Ishikawa (cell line): ENCODE data around the gene TNK2.

ENCODE experiments used
- EP300 ChIP-seq: IDR thresholded peaks from 2 replicates; pipeline ENCODE4 v1.6.1; 2012; ENCODE audit warnings: borderline replicate concordance
- ZBTB7A ChIP-seq: IDR thresholded peaks from 2 replicates; pipeline ENCODE4 v1.6.1; 2012; ENCODE audit warnings: low read depth
- TF ChIP-seq, protein P1 (sequence below): IDR thresholded peaks from 2 replicates; pipeline ENCODE4 v1.6.1; 2012; ENCODE audit warnings: low read depth, mild to moderate bottlenecking

DNA sequence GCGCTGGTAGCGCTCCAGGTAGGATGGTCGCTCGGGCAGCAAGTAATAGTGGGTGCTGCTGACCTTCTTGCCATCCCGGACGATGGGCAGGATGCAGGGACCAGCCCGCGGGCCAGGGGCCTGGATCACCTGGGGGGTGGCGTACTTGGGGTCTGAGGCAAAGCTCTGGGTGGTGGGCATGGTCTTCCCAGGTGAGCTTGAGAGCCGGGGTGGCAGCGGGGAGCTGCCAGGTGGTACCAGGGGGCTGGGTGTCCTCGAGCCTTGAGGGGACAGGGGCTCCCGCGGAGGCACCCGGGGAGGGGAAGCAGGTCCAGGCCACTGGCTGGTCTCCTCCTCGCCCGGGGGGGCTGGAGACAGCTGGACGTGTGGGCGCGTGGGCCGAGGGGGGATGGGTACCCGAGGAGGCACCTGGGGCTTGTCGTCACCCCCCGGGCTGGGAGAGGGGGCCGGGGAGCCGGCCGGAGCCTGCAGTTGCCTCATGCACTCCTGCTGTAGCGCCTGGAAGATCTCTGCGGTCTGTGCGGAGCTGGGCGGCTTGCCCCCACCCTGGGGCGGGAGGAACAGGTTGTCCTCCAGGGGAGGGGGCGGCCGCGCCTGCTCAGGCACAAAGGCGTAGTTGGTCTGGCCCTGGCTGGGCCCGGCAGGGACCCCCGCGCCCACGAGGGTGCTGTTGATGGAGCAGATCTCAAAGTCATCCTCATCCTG, 40.6 kb downstream of the TNK2 start:
- TF ChIP-seq EP300 = no peak
- TF ChIP-seq, protein P1, sequence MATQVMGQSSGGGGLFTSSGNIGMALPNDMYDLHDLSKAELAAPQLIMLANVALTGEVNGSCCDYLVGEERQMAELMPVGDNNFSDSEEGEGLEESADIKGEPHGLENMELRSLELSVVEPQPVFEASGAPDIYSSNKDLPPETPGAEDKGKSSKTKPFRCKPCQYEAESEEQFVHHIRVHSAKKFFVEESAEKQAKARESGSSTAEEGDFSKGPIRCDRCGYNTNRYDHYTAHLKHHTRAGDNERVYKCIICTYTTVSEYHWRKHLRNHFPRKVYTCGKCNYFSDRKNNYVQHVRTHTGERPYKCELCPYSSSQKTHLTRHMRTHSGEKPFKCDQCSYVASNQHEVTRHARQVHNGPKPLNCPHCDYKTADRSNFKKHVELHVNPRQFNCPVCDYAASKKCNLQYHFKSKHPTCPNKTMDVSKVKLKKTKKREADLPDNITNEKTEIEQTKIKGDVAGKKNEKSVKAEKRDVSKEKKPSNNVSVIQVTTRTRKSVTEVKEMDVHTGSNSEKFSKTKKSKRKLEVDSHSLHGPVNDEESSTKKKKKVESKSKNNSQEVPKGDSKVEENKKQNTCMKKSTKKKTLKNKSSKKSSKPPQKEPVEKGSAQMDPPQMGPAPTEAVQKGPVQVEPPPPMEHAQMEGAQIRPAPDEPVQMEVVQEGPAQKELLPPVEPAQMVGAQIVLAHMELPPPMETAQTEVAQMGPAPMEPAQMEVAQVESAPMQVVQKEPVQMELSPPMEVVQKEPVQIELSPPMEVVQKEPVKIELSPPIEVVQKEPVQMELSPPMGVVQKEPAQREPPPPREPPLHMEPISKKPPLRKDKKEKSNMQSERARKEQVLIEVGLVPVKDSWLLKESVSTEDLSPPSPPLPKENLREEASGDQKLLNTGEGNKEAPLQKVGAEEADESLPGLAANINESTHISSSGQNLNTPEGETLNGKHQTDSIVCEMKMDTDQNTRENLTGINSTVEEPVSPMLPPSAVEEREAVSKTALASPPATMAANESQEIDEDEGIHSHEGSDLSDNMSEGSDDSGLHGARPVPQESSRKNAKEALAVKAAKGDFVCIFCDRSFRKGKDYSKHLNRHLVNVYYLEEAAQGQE = no peak
- no peak for TF ChIP-seq ZBTB7A
